ENCODE data around the gene ECE2. TPM values are rescaled to one million over a fixed set of nuclear protein-coding genes. Genes with fewer than 3 reads are reported as not detected.

ECE2 gene
- not detected in 2 replicates for total RNA-seq

DNA sequence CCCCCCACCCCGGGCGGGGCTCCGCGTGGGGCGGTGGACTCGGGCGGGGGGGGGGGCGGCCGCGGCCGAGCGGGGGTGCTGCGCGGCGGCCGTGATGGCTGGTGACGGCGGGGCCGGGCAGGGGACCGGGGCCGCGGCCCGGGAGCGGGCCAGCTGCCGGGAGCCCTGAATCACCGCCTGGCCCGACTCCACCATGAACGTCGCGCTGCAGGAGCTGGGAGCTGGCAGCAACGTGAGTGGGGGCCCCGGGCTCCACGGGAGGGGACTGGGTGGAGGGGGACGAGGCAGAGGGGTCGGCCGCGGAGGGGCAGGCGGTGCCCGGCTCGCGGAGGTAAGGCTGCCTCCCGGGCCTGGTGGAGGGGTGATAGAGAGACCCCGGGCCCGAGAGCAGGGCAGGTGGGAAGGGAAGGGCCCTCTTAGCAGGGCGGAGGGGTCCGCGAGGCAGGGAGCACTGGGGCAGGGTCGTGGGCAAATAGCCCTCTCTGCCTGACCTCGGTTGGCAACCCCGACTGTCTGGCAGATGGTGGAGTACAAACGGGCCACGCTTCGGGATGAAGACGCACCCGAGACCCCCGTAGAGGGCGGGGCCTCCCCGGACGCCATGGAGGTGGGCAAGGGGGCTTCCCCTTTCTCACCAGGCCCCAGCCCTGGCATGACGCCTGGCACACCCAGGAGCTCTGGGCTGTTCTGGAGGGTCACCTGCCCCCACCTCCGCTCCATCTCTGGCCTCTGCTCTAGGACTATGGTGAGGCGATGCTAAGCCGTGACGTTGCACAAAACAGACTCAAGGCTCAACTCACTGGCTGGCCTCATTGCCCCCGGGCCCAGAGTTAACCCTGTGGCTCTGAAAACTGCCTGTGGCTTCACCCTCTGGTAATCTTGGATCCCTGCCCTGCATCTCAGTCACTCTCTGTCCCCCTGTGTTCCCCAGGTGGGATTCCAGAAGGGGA, at the start of gene ECE2:
ECE2 (plus strand) TSS at position 62 of the 950 bp plus-strand sequence; CDS start at position 194, 132 bp downstream.

DNA sequence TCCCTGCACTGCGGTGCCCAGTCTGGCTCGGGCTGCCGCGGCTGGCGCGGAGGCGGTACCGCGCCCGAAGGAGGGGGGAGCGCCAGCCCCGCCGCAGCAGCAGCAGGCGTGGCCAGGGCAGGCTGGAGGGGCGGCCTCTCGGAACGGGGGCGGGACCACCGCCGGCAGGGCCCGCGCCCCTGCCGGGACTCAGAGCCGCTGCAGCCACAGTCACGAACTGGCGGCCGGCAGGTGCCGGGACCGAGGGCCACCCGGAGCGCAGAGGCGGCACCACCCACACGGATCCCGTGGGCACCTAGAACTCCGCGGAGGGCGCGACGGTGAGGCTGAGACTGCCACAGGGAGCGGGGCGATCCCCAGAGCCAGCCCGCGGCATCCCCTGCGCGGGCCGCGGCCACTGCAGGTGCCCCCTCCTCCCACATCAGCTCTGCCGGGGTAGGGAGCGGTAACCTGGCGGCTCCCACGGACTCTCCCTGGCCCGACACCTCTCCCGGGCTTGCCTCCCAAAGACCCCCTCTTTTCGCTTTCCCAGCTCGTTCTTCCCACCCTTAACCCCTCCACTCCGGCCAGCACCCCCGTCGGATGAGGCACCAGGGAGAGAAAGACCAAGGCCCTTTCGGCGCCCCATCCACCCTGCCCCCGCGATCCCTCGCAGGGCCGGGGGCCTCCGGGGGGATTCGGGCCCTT, 46.3 kb upstream of the ECE2 start, which contains the start of gene VWA5B2:
VWA5B2 (plus strand) TSS at position 192 of the 687 bp plus-strand sequence. CDS start 944 bp downstream, outside the sequence.

DNA sequence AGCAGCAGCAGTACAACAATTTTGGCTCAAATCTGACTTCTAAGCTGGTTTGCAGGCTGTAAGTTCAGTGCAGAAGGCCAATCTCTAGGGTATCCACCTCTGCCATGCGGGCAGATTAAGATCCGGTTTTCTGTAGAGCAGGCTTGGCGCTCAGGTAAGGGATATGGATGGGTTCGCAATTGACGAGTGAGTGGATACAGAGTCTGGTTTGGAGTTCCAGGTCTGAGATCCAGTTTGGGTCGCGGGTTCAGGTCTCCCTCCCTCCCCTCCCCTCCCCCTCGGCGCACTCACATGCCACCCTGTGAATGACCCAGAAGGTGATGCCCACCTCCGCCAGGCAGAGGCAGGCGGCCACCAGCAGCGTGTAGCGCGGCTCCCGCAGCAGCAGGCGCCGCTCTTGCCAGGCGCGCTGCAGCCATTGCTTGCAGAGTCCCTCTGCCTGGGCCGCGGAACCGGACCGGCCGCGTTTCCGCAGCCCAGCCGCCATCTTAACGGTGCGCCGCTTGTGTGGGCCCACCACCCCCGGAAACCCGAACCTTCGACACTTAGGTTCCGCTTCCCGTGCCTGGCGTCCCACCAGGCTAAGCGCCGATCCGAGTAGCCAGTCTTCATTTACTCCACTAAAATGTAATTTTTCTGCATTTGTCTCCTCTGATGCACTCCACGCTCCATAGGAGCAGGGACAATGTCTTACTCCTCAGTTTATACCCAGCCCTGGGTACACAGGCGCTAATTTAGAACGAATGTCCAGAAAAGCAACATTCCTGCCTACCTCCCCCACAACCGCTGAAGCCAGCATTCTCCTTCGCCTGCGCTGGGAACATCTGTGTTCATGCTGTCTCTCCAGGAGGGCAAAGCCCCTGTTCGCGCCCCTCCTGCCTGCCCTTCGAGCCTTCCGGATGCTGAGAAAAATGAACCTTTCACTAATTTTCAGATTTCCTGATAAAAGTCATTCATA, 27.1 kb upstream of the ECE2 start, which contains the start of gene ALG3:
ALG3 (minus strand) TSS at position 509 of the 958 bp plus-strand sequence; CDS start at position 487, 22 bp downstream.

DNA sequence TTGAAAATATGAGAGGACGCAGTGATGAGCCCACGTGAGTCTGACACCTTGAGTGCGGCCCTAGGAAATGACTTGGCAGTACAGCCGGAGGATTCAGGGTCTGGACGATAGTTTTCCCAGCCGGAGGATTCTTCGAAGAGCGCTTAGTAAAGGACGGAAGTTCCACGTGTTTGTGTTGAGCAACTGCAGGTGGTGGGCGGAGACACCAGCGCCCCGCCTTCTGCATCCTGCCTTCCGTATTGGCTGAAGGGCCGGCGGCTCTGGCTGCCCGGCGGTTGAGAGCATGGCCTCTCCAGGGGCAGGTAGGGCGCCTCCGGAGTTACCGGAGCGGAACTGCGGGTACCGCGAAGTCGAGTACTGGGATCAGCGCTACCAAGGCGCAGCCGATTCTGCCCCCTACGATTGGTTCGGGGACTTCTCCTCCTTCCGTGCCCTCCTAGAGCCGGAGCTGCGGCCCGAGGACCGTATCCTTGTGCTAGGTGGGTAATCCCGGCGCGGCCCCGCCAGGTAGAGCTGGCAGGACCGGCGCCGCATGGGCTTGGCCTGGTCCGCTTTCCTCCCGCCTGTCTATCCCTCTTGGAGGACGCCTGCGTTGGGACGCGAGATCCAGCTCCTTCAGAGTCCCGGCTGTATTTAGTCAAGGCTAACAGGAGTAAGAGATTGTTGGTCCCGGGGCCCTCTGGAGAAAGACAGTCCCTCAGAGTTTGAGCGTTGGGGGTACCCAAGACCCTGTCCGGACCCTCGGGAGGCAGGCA, 26.2 kb upstream of the ECE2 start, which contains the start of gene EEF1AKMT4:
EEF1AKMT4 (plus strand) TSS at position 261 of the 755 bp plus-strand sequence; CDS start at position 284, 23 bp downstream.

DNA sequence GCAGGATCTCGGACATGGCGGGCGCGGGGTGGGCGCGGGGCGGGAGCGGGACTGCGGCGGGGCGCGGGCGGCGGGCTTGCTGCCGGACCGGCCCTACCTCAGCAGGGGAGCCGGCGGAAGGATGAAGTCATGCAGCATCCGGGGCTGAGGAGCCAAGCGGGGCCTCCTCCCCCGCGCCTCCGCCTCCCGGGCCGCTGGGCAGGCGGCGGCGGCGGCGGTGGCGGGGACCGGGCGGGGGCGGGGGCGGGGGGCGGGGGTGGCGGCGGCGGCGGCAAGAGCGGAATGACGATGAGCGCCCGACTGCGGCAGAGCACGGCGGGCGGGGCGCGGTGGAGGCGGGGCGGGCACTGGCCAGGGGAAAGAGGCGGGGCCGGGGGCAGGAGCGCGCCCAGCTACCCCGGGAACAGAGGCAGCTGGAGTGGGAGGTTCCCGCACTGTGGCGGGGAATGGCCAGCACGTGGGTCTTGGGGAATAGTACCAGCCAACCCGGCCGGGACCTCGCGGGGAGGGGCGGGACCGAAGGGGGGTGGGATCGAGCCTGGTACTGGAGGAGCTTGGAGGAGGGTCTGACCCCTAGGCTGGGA, 14.5 kb upstream of the ECE2 start, which contains the start of gene CAMK2N2:
CAMK2N2 (minus strand) TSS at position 284 of the 584 bp plus-strand sequence; CDS start at position 16, 268 bp downstream.

GRCh38 chr3:184298759-184299487, 23.1 kb downstream of the ECE2 start, which contains the start of gene PSMD2:
TSS of gene PSMD2 (plus strand) at chr3:184299241. CDS start at chr3:184299267, 26 bp downstream.

GRCh38 chr3:184314363-184314699, 38.5 kb downstream of the ECE2 start, which contains the start of gene EIF4G1:
TSS of gene EIF4G1 (plus strand) at chr3:184314606. CDS start at chr3:184315797, 1,191 bp downstream.

GRCh38 chr3:184337399-184337714, 61.5 kb downstream of the ECE2 start, which contains the start of gene FAM131A:
TSS of gene FAM131A (plus strand) at chr3:184337600. CDS start at chr3:184337631, 31 bp downstream.

Other genes starting within 250 kb of the ECE2 start
- not detected in 2 replicates for gene HTR3D, start 244.3 kb upstream of the ECE2 start, total RNA-seq
- not detected in 2 replicates for gene HTR3C, start 223.0 kb upstream of the ECE2 start, total RNA-seq
- gene HTR3E, start 179.0 kb upstream of the ECE2 start, total RNA-seq, result not detected in 2 replicates
- 29.3 and 39.1 TPM in 2 replicates for gene EIF2B5, start 140.7 kb upstream of the ECE2 start, total RNA-seq
- gene DVL3, start 120.6 kb upstream of the ECE2 start, total RNA-seq, result 35.2 and 37.0 TPM in 2 replicates
- 384 and 533 TPM in 2 replicates for gene AP2M1, start 101.2 kb upstream of the ECE2 start, total RNA-seq
- 55.2 and 81.5 TPM in 2 replicates for gene ABCF3, start 89.8 kb upstream of the ECE2 start, total RNA-seq
- not detected in 2 replicates for gene VWA5B2, start 46.4 kb upstream of the ECE2 start, total RNA-seq
- gene ALG3, start 27.1 kb upstream of the ECE2 start, total RNA-seq, result 39.1 and 39.5 TPM in 2 replicates
- 3.4 and 6.9 TPM in 2 replicates for gene EEF1AKMT4, start 26.4 kb upstream of the ECE2 start, total RNA-seq
- gene CAMK2N2, start 14.5 kb upstream of the ECE2 start, total RNA-seq, result not detected in 2 replicates
- gene PSMD2, start 23.2 kb downstream of the ECE2 start, total RNA-seq, result 485 and 1,347 TPM in 2 replicates
- gene EIF4G1, start 38.6 kb downstream of the ECE2 start, total RNA-seq, result 179 and 389 TPM in 2 replicates
- 22.0 and 24.5 TPM in 2 replicates for gene FAM131A, start 61.6 kb downstream of the ECE2 start, total RNA-seq
- 1.7 and 3.3 TPM in 2 replicates for gene CLCN2, start 85.6 kb downstream of the ECE2 start, total RNA-seq
- 102 and 146 TPM in 2 replicates for gene POLR2H, start 85.7 kb downstream of the ECE2 start, total RNA-seq
- under 0.01 and 0.28 TPM in 2 replicates for gene THPO, start 102.2 kb downstream of the ECE2 start, total RNA-seq
- 0.96 and 3.1 TPM in 2 replicates for gene CHRD, start 104.0 kb downstream of the ECE2 start, total RNA-seq